Vagina (tissue), 2 donors: ENCODE results near the gene ATF7. TPM values are rescaled to one million over a fixed set of nuclear protein-coding genes. Genes with fewer than 3 reads are reported as not detected.

ENCODE experiments used
- DNase-seq, 2 donors: peaks; one replicate each; pipeline ENCODE4 v3.0.0-alpha.2; 2017; ENCODE audit errors: extremely low spot score in 2 of 2
- H3K27ac ChIP-seq: fragments of 200-600 bp; sonication (generic); one replicate; pipeline ENCODE4 v1.5.1; 2019
- H3K27me3 ChIP-seq: fragments of 200-600 bp; sonication (generic); one replicate; pipeline ENCODE4 v1.5.1; 2019
- H3K36me3 ChIP-seq, 2 donors: fragments of 200-600 bp; sonication (generic); one replicate each; pipeline ENCODE4 v1.5.1; 2017 to 2019
- H3K4me1 ChIP-seq: fragments of 200-600 bp; sonication (generic); one replicate; pipeline ENCODE4 v1.5.1; 2019
- H3K4me3 ChIP-seq, 2 donors: fragments of 200-600 bp; sonication (generic); 1 replicate in 1 of 2; 2 replicates in 1 of 2; pipeline ENCODE4 v1.5.1; 2016 to 2019
- H3K9me3 ChIP-seq: fragments of 200-600 bp; sonication (generic); one replicate; pipeline ENCODE4 v1.5.1; 2019
- POLR2A ChIP-seq, 2 donors: fragments of 450-650 bp; IDR thresholded peaks; one replicate each; pipeline ENCODE4 v1.6.1; 2017; ENCODE audit warnings: antibody characterized with exemption in 2 of 2, mild to moderate bottlenecking in 2 of 2, moderate library complexity in 2 of 2
- POLR2AphosphoS5 ChIP-seq, 2 donors: sonication (generic); formaldehyde crosslinking; IDR thresholded peaks; one replicate each; pipeline ENCODE4 v1.9.0; 2017; ENCODE audit warnings: antibody characterized with exemption in 2 of 2, mild to moderate bottlenecking in 2 of 2, low read depth in 1 of 2; ENCODE audit not compliant: insufficient read depth in 1 of 2
- intact Hi-C: fragments of 100-400 bp; cut with DNase I; formaldehyde crosslinking; loops from one replicate; pipeline ENCODE4 v1.15.1; 2023
- small RNA-seq: library from RNA; depleted of rRNA; stranded (forward); fragments of <200 nt; gene quantifications from one replicate; pipeline ENCODE3, GENCODE V24; 2016
- total RNA-seq: library from RNA; depleted of rRNA; stranded (reverse); fragments of >200 nt; gene quantifications from one replicate; pipeline ENCODE4 v1.2.3, GENCODE V29; 2016
- TF ChIP-seq, protein P1 (sequence below), 3 experiments: fragments of 450-650 bp in 2 of 3; fragments of 200-600 bp in 1 of 3; sonication (generic) in 1 of 3; IDR thresholded peaks; one replicate each; pipeline ENCODE4 v1.5.1; 2017 to 2019; ENCODE audit warnings: antibody characterized with exemption in 3 of 3, mild to moderate bottlenecking in 2 of 3, moderate library complexity in 2 of 3

ATF7 gene
- total RNA-seq, 1 donor from 2014 or later: 34.9 TPM

DNA sequence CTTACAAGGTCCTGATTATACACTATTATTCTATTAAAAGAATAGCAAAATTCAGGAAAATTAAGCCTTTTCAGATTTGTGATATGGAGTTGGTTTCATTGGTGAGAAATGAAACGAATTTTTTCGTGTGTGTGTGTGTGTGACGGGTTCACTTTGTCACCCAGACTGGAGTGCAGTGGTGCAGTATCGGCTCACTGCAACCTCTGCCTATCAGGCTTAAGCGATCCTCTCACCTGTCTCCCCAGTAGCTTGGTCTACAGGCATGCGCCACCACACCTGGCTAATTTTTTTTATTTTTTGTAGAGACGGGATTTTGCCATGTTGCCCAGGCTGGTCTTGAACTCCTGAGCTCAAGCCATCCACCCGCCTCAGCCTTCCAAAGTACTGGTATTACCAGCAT is 164.6 kb downstream of the ATF7 start:
- no peak for DNase-seq
- intact Hi-C loops: no loop called here
- Histone ChIP-seq H3K4me1 (peaks cover 12% of the 10 kb centered on the region), H3K4me3 (no peak overlapping the region), H3K36me3 (peaks cover 0 to 100% of the 10 kb centered on the region in 2 donors), H3K27me3 (no peaks in the 10 kb centered on the region), H3K27ac (no peak overlapping the region), H3K9me3 (no peaks in the 10 kb centered on the region)
- TF ChIP-seq, protein P1, sequence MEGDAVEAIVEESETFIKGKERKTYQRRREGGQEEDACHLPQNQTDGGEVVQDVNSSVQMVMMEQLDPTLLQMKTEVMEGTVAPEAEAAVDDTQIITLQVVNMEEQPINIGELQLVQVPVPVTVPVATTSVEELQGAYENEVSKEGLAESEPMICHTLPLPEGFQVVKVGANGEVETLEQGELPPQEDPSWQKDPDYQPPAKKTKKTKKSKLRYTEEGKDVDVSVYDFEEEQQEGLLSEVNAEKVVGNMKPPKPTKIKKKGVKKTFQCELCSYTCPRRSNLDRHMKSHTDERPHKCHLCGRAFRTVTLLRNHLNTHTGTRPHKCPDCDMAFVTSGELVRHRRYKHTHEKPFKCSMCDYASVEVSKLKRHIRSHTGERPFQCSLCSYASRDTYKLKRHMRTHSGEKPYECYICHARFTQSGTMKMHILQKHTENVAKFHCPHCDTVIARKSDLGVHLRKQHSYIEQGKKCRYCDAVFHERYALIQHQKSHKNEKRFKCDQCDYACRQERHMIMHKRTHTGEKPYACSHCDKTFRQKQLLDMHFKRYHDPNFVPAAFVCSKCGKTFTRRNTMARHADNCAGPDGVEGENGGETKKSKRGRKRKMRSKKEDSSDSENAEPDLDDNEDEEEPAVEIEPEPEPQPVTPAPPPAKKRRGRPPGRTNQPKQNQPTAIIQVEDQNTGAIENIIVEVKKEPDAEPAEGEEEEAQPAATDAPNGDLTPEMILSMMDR (IDR thresholded peaks at IDR 0.05): no peak
- TF ChIP-seq POLR2AphosphoS5 (IDR thresholded peaks at IDR 0.05; ENCODE audit: insufficient read depth in 1 of 2, low read depth in 1 of 2): no peak
- no peak for TF ChIP-seq POLR2A (IDR thresholded peaks at IDR 0.05)

DNA sequence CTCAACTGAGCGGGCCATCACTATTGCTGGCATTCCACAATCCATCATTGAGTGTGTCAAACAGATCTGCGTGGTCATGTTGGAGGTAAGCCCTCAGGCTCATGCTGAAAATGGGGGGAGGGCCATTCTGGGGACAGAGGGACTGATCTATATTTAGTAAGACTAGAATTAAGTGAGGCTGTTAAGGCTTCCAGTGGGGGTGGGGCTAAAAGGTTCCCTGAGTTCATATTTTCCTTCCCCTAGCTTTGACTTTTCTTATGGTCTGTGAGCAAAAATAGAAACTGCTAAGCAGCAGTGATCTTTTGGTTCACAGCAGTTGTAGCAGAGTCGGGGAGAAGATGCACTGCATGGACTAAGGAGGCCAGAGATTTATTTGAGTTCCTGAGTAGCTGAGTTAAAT is 165.1 kb downstream of the ATF7 start:
- Histone ChIP-seq H3K36me3 (peaks cover 0 to 100% of the 10 kb centered on the region in 2 donors), H3K4me3 (no peak overlapping the region), H3K9me3 (no peaks in the 10 kb centered on the region), H3K27ac (no peak overlapping the region), H3K27me3 (no peaks in the 10 kb centered on the region), H3K4me1 (peaks cover 12% of the 10 kb centered on the region)
- TF ChIP-seq POLR2AphosphoS5 (IDR thresholded peaks at IDR 0.05; ENCODE audit: insufficient read depth in 1 of 2, low read depth in 1 of 2) (no peak), POLR2A (IDR thresholded peaks at IDR 0.05) (no peak)
- TF ChIP-seq, protein P1 (IDR thresholded peaks at IDR 0.05): no peak
- no peak for DNase-seq
- intact Hi-C loops: no loop called here

DNA sequence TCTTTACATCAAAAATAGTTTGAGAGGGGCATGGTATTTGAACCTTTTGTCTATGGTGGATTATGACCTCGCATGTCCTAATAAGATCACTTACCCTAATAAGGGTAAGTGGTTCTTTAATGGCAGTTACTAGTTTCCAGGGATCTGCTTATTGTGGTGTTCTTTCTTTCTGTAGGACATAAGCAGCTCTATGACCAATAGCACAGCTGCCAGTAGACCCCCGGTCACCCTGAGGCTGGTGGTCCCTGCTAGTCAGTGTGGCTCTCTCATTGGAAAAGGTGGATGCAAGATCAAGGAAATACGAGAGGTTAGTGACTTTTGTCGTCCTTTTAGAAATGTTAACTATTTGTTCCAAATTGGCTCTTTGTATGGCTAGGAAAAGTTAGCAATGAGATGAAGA is 167.1 kb downstream of the ATF7 start:
- Histone ChIP-seq H3K4me1 (peaks cover 23% of the 10 kb centered on the region), H3K27ac (no peak overlapping the region), H3K27me3 (no peaks in the 10 kb centered on the region), H3K4me3 (no peak overlapping the region), H3K9me3 (no peaks in the 10 kb centered on the region), H3K36me3 (peaks cover 2 to 98% of the 10 kb centered on the region in 2 donors)
- intact Hi-C loops: loop anchor here (10.0 kb wide), 1 partner anchor 74 kb away; the partner anchor contains the start of gene SP1
- no peak for DNase-seq
- TF ChIP-seq, protein P1 (IDR thresholded peaks at IDR 0.05): no peak
- no peak for TF ChIP-seq POLR2AphosphoS5 (IDR thresholded peaks at IDR 0.05; ENCODE audit: insufficient read depth in 1 of 2, low read depth in 1 of 2)
- no peak for TF ChIP-seq POLR2A (IDR thresholded peaks at IDR 0.05)

Small RNAs within 50 kb of the gene (small RNA-seq; reads per million reads assigned to genes)
- gene AC023509.3: not detected

Other genes with a start within 250 kb of the ATF7 start
- 76.1 TPM for gene SP1, start 246.2 kb downstream of the ATF7 start, total RNA-seq
- gene AMHR2, start 202.5 kb downstream of the ATF7 start, total RNA-seq: 1.2 TPM
- gene PRR13, start 184.6 kb downstream of the ATF7 start, total RNA-seq: 54.0 TPM
- 488 TPM for gene PCBP2, start 174.3 kb downstream of the ATF7 start, total RNA-seq
- 21.9 TPM for gene MAP3K12, start 126.9 kb downstream of the ATF7 start, total RNA-seq
- gene TARBP2, start 125.1 kb downstream of the ATF7 start, total RNA-seq: 17.7 TPM
- not detected for gene NPFF, start 118.9 kb downstream of the ATF7 start, total RNA-seq
- 311 TPM for gene ATP5MC2, start 49.7 kb upstream of the ATF7 start, total RNA-seq
- gene CALCOCO1, start 101.1 kb upstream of the ATF7 start, total RNA-seq: 131 TPM
- gene CISTR, start 125.6 kb upstream of the ATF7 start, total RNA-seq: not detected